Stimulated activated CD8-positive, alpha-beta memory T cell treated with anti-CD3 and anti-CD28 coated beads, Interleukin-12 subunit alpha, Interleukin-12 subunit beta, amount 100 ng/mL, for 1 hour (primary cell): ENCODE data around the gene MAN1C1.
A peak's percentile ranks its signal among the peaks of the same experiment; 100 is the strongest.

Source experiments
- DNase-seq: peaks from one replicate; pipeline ENCODE4 v3.0.0-alpha.2; 2020; ENCODE audit warnings: low read depth

MAN1C1 gene

GRCh38 chr1:25817840-25818501 is 201.4 kb downstream of the MAN1C1 start:
- DNase-seq: no peak

DNA sequence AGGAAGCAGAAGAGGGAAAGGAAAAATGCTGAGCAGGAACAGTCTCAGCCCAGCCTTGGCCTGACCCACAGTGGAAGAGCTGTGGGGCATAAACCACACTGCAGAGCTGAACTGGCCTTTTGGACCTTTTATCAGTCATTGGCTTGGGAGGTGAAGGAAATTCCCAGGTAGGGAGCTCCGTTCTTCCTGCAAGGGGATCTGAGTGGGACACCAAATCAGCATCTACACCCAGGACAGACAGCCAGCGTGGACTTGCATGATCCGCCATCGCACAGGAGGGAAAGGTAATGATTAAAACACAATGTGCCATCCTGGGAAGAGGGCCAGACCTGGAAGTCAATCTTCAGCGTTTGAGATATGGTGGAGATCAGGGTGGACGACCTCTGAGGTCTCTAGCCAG is 202.0 kb downstream of the MAN1C1 start:
- DNase-seq: no peak

- peak; percentile 91 for DNase-seq
These were observed 203.1 kb downstream of the MAN1C1 start, which contains the start of gene MTFR1L for GRCh38 chr1:25819491-25820246. Gene MTFR1L (plus strand): TSS chr1:25819954. CDS start chr1:25823105, 3,151 bp downstream.

- DNase-seq: peak; percentile 41
These were observed 203.9 kb downstream of the MAN1C1 start for GRCh38 chr1:25820247-25821111.

- DNase-seq: no peak
These were observed 204.5 kb downstream of the MAN1C1 start for GRCh38 chr1:25821112-25821476.

GRCh38 chr1:25821630-25822091 is 205.1 kb downstream of the MAN1C1 start:
- no peak for DNase-seq

DNA sequence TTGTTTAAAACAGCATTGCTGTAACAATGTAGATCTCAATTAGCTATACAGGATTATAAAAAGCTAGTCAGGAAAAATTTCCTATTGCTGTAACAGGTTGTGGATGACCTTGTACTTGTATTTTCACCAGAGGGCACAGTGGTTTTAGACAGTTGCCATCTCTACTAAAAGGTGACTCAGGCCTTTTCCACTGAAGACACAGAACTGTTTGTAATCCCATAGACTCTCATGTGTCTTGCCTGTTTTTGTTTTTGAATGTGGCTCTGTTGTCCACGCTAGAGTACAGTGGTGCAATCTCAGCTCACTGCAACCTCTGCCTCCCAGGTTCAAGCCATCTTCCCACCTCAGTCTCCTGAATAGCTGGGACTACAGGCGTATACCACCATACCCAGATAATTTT is 209.0 kb downstream of the MAN1C1 start:
- no peak for DNase-seq

GRCh38 chr1:25826571-25826970 is 210.0 kb downstream of the MAN1C1 start:
- no peak for DNase-seq

GRCh38 chr1:25828491-25828890 is 211.9 kb downstream of the MAN1C1 start:
- DNase-seq: no peak

DNA sequence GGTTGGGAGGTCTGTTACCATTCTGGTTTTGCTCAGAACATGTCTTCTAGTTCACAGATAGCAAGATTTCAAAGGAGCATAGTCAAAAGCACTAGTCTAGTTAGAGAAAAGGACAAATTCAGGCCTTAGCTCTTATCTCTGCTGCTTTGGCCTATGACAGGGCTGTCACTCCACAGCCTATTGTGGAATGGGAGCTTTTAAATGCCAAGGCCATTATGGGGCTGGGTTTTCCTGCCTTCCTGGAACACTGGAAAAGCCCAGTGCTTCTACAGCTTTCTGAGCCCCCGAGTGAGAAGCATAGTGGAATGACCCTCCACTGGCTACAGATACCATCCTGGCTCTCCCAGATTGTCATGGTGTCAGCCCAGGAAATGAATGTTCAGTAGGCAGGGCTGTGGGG is 212.5 kb downstream of the MAN1C1 start:
- DNase-seq: no peak

DNA sequence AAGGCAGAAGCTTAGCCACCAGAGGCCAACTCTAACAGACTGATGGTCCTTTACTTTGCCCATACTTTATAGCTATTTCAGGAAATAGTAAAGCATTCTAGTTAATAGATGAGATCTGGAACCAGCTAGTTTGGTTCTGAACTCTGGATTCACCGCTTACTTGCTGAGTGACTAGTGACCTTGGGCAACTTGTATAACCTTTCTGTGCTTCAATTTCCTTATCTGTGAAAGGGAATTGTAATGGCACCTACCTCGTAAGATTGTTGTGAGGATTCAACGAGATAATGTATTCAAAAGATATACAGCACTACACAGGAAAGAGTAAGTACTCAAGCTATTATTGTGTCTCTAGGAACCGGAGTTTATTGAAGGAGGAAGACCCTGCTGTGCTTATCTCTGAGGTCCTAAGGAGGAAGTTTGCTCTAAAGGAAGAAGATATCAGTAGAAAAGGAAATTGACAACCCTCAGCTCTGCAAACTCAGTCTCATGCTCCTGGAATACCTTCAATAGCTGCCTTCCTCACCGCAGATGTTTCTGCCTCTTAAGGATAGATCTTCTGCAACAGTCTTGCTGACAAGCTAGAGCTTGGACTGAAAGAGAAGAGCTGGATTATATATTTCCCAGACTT is 215.1 kb downstream of the MAN1C1 start:
- no peak for DNase-seq

DNA sequence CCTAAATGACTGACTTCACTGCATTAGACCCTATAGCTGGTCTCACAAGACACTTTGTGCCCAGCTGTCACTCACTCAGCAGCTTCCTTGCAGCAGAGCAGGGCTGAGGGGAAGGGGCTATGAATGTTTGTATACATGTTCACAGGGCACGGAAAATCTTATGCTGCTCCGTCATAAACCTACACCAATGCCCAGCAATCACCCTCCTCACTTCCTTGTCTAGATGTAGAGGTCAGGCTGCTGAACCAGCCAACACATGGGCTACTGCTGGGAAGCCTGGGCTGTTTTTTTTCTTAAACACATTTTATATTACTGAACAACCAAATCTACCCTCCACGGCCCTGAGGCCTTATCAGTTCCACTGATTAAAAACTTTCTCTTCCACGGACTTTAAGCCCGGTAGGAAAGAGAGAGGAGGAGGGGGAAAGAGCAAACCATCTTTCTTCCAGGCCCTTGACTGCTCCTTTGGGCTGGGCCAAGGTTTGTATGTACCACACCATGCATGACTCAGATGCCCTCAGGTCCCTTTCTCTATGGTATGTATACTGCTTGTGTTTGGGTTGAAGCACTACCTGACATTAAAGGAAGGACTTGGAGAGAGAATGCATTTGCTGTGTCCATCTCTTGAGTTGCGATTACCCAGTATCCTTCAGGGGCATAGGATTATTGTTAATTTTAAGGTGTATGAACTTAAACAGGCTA is 215.9 kb downstream of the MAN1C1 start:
- no peak for DNase-seq

DNA sequence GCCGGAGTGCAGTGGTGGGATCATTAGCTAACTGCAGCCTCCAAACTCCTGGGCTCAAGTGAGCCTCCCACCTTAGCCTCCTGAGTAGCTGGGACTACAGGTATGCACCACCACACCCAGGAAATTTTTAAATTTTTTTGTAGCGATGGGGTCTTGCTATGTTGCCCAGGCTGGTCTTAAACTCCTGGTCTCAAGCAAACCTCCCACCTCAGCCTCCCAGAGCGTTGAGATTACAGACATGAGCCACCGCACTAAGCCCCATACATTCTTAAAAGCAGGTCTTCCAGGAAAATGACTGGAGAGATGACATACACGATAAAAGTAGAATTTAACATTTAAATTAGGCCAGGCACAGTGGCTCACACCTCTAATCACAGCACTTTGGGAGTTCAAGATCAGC is 216.6 kb downstream of the MAN1C1 start:
- DNase-seq: no peak
